HG03558 (cell line): ENCODE results near the gene SEC14L2.
"Not testable (repeated sequence)": the region's sequence is repeated elsewhere in the genome, so short reads cannot be mapped to it uniquely, and the experiment has no call there.

Experiments used
- ATAC-seq: cut with Tn5 transposase; IDR thresholded peaks from one replicate; pipeline ENCODE4 v1.9.1; 2021; ENCODE audit warnings: moderate number of reproducible peaks; ENCODE audit not compliant: unreplicated experiment; ENCODE audit errors: extremely low read depth

Gene SEC14L2

GRCh38 chr22:30401024-30401423 lies 4.2 kb downstream of the SEC14L2 start:
- ATAC-seq, result not testable (repeated sequence)

DNA sequence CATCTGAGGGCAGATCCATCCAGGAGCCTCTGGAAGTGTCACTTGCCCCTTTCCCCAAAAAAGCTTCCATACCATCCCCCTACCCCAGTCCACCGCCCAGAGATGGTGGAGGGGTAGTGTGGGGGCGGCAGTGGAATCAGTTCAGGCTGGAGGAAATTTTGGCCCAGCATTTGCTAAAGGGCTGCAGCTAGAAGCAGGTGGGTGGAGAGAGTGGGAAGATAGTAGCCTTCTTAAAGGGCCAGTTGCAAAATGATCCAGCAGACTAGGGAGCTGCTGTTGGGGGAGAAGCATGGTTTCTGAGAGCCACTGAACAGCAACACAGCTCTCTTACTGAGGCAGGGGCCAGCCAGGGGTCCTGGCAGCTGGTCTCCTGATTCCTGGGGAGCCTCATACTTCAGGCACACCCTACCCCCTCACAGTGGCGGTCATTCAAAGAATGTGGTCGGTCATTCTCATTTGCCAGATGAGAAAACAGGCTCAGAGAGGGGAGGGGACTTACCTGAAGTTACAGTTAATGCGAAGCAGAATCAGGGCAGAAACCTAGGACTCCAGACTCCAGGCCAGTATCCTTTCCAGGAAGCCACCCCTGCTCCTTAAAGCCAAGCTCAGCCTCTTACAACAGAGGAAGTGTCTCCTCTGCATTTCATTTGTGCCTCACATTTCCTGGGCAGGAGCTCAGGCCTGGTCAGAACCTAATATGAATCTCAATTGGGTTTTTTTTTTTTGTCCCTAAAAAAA lies 5.4 kb downstream of the SEC14L2 start:
- ATAC-seq, result no peak

DNA sequence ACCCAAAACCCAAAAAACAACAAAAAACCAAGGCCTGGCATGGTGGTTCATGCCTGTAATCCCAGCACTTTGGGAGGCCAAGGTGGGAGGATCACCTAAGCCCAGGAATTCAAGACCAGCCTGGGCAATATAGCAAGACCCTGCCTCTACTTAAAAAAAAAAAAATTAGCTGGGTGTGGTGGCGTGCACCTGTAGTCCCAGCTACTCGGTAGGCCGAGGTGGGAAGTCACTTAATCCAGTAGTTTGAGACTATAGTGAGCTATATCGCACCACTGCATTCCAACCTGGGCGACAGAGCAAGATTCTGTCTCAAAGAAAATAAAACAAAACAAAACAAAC lies 5.9 kb downstream of the SEC14L2 start:
- not testable (repeated sequence) for ATAC-seq

DNA sequence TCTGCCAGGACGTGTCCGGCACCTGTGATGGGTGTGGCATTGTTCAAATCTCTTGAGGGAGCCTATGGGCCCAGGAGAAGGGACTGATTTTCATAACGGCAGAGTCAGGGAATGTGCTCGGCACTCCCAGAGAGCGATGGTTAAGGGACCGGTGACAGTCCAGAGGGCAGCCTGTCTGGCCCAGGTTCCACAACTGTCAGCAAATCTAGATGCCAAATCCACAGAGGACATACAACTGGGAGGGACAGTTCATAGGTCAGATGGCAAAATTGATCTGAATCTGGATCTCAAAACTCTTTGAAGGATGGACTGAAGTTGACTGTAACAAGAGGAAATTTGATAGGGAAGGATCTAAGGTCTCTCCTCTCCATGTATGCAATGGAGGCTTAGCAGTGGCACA lies 7.5 kb downstream of the SEC14L2 start:
- ATAC-seq, result no peak

GRCh38 chr22:30405731-30406130 lies 8.9 kb downstream of the SEC14L2 start:
- no peak for ATAC-seq

DNA sequence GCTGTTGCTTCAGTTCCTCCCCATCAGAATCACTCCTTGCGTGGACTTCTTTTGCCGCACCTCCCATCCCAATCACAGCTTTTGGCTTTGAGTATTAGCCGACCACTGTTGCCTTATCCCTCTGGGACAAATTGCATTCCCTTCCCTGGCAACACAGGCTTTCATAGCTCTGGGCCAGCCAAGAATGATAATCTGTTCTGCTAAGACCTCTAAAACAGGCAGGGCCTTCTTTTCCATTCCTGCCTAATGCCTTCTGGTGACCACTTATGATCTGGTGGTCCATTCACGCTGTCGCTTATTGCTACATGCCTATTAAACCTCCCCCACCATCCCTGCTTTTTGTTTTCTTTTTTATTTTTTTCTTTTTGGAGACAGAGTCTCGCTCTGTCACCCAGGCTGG lies 9.6 kb downstream of the SEC14L2 start:
- no peak for ATAC-seq

DNA sequence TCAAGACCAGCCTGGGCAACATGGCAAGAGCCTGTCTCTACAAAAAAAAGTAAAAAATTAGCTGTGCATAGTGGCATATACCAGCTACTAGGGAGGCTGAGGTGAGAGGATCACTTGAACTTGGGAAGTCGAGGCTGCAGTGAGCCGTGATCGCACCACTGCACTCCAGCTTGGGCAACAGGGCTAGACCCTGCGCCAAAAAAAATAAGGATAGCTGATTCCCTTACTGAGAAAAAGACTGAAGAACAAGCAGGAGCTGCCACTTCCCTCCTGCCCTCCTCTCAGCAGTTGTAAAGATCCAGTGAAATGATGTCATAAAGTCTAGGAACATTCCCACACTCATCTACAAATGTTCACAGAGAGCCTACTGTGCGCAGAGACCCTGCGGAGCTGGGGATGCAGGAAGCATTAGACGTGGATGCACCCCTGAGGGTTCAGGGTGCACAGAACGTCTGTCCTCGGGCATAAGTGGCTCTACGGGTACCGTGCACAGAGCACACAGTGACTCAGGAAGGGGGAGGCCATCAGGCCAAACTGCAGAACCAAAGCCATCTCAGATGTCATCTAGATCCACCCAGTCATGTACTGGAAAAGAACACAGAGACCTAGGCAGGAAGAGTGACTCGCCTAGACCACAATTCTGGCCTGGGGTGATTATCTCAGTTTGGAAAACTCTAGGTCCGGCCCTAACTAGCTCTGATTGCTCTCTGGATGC lies 11.7 kb downstream of the SEC14L2 start:
- ATAC-seq, result no peak

- no peak for ATAC-seq
These were observed 15.0 kb downstream of the SEC14L2 start for GRCh38 chr22:30411780-30412179.

DNA sequence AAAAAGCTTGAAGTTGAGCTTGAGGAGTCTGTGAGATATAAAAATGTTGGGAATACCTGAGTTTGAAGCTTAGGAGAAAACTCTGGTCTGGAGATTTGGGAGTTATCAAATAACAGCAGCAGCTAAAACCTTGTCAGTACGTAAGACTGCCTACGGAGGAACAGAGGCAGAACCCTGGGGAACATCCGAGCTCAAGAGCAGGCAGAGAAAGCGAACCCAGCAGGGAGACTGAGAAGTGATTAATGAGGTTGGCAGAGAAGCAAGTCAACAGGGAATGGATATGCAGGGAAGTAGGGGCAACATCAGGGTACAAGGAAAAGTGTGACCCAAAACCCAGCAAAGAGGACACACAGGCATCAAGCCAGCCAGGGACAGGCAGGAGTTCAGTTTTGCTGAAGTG lies 16.2 kb downstream of the SEC14L2 start:
- ATAC-seq, result no peak

- ATAC-seq, result no peak
These were observed 17.1 kb downstream of the SEC14L2 start for GRCh38 chr22:30413745-30414524.

DNA sequence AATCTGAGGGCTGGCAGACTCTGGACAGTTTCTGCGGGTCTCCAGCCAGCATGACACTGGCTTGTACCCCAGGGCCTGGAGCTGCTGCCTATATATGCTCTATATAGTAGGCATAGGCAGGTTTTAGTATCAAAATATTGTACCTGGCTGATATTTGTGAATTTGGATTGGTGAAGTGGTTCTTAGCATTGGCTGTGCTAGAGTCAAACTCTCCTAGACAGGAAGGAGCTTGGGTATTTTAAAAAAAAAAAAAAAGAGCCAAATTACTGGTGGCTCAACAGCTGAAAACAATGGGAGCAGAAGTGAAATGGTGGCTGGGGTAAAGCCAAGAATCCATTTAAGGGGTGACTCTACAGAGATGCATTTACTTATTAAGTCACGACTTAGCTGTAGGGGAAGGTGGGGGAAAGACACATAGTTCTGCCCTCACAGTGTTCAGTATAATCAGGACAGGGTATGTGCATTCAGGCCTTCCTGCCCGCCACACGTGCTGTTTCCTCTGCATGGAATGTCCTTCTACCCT lies 17.8 kb downstream of the SEC14L2 start:
- ATAC-seq, result no peak

DNA sequence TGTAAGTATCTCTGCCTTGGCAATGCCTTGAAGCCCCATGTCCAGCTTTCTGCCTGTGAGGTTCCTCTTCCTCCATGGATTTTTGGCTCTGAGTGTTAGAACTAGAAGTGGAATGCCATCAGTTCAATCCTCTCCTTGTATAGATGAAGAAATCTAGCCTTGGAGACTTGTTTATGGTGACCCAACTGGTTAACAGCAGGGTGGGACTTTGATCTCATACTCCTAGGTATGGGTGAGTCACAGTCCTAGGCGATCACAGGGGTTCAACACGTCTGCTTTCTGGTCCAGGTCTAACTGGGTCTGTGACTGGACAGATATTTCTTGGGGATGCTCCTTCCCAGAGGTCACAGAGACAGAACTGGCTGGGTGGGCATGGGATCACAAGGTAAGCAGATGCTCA lies 19.6 kb downstream of the SEC14L2 start:
- no peak for ATAC-seq

DNA sequence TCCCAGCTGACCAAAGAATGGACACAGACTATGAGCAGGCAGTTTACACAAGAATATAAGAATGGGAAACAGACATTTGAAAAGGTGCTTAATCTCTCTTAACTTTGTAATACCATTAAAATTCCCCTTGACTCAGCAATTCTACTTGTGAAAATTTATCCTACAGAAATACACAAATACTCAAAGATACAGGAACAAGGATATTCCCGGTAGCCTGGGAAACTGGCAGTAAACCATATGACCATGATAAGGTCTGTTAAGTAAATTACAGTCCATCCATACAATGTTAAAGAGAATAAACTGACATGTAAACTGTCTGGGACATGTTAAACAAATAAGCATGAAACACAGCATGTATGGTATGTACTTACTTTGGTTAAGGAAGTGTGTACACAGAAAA lies 20.0 kb downstream of the SEC14L2 start:
- ATAC-seq, result no peak

GRCh38 chr22:30420347-30421125 lies 23.7 kb downstream of the SEC14L2 start:
- no peak for ATAC-seq

DNA sequence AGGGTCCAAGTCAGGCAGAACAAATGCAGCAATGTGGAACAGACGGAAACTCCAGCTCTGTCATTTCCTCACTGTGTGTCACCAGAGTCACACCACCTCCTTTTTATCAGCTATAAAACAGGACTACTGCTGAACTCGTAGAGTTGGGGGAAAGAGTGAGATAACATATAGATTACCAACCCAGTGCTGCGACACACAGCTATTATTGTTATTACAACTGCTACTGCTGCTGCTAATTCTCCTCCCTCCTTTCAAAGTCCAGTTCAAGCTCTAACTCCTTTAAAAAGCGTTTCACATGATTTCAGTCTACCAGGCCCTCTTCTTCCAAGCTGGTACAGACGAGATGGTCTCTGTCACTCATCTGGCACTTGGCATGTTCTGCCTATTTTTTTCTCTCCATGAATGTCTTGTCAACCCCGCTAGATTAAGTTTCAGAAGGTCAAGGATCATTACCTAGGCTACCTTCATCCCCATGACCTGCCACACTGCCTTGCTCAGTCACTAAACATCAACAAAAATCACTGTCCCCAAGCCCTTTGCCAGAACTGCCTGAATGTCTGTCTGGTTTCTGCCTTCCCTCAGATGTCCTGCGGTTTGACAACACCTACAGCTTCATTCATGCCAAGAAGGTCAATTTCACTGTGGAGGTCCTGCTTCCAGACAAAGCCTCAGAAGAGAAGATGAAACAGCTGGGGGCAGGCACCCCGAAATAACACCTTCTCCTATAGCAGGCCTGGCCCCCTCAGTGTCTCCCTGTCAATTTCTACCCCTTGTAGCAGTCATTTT lies 25.1 kb downstream of the SEC14L2 start:
- no peak for ATAC-seq

DNA sequence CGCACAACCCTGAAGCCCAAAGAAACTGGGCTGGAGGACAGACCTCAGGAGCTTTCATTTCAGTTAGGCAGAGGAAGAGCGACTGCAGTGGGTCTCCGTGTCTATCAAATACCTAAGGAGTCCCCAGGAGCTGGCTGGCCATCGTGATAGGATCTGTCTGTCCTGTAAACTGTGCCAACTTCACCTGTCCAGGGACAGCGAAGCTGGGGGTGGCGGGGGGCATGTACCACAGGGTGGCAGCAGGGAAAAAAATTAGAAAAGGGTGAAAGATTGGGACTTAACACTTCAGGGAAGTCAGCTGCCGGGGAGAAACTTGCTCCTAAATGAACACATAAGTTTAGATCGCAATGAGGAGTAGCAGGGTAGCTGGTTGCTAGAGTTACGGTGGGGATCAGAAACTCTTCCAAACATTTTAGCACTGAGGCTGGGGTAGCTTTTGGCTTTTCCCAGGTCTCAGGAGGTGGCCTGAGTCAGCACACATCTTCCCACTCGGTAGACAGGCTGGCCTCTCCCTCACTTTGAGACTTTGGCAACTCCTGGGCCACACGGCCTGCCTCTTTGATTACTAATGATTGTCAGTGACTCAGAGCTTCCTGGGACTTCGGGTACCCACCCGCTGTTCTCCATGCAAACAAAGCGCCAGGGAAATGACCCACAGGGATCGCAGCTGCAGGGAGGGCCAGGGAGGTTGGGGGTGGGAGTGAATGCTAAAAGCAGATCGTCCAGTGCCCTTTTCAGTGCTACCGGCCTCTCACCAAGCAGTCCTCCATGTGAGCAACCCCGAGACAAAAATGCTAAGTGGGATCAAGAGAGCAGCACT lies 25.9 kb downstream of the SEC14L2 start:
- ATAC-seq, result no peak

- ATAC-seq, result no peak
These were observed 26.6 kb downstream of the SEC14L2 start for GRCh38 chr22:30423301-30423958.

DNA sequence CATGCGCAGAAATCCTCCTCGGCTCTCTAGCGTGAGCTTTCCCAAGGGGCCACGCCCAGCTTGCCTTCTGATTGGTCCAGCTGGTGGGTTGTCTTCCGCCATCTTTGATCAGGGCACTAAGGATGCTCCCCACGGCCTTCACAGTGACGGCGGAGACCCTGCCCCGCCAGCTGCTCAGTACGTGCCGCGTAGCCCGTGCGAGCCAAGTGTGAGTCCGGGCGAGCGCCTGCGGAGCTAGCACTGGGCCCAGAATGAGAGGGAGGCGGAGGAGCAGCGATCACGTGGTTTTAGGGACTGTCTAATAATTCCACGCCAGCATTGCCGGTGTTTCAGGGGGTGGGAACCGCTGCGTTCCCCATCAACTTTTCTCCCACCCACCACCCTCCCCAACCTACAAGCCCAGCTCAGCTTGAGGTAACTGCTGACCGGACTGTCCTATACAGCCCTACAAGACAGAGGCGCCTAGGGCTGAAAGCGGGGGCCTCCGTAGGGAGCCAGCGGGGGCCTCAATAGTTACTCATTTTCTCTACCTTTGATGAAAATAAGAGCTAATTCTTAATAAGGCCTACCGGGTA lies 27.2 kb downstream of the SEC14L2 start:
- ATAC-seq, result peak; percentile 61
